Measurements from ENCODE around the gene KCNK1. TPM values are rescaled to one million over a fixed set of nuclear protein-coding genes. Genes with fewer than 3 reads are reported as not detected.
A peak's percentile ranks its signal among the peaks of the same experiment; 100 is the strongest.

The KCNK1 gene
- total RNA-seq, 1 donor = 2.9 TPM

DNA sequence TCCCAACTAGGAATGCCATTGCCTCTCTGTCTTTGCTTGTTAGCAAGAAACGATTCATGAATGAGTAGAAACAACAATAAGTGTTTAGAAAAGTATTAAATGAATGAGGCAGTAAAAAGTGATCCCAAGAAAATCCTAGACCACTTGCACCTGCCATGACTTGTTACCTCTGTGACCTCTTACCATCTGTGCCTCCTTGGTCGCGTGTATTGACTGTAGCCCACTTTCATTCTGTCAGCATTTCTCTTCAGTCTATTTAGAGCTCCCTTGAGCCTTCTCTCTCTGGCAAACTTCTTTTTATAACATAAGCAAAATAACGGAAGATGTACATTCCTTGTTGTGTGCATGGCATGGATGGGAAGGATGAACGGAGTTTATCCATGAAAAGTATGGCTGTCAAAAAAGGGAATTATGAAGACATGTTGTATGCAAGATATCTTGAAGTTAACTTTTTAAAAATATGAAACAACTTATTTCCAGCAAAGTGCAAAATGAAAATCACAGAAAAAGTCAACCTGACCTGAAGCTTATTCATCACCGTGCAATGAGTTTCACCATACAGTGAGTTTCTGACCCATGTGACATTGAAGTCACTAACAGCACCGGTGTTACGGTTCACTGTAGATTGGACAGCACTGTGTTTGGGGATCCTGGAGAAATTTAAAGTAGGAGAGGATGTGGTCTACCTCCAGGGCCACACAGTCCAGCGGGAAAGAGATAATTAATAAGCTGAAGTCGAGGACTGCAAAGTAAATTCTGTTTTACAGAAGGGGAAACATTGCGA, 47.7 kb downstream of the KCNK1 start:
- DNase-seq (ENCODE audit: low read depth) = no peak
- TF ChIP-seq CTCF (IDR thresholded peaks at IDR 0.05; ENCODE audit: insufficient read depth, low read length) = no peak
- H3K4me3 ChIP-seq (ENCODE audit: low read depth, low read length) = no peak overlapping the region

DNA sequence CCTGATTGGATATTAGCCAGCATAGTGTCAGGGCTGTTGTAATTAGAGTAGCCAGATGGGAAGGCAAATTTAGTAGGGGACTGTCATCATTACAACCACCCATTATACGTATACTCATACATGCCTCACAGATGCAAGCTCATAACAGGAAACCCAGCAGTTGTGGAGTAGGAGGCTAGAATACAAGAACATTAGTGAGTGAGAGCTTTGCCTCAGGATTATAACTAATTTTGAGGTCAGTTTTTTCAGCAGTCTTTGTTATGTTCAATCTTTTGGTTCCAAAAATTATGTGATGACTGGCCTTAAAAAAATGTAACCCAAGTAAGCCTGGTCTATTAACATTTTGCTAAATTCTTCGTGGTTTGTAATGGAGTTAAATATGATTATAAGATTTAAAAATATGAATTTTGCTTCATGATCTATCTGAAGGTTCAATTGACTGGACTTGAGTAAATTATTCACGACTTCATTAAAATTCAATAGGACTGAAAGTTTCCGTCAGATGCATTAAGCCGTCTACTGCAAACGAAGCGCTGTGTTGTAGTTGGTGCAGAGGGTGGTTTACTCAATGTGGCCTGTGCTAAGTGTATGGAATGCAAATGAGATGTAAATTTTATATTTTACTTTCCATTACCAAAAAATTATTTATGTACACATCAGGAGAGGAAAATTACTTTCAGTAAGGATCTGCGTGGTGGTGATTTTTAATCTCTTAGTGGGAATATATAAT, 48.8 kb downstream of the KCNK1 start:
- DNase-seq (ENCODE audit: low read depth) = peak; percentile 16

GRCh38 chr1:233664253-233664652, 50.3 kb downstream of the KCNK1 start:
- TF ChIP-seq CTCF (IDR thresholded peaks at IDR 0.05; ENCODE audit: insufficient read depth, low read length) = no peak
- H3K4me3 ChIP-seq (ENCODE audit: low read depth, low read length) = no peak overlapping the region

More for the DNA sequence above, 48.8 kb downstream of the KCNK1 start:
- TF ChIP-seq CTCF (IDR thresholded peaks at IDR 0.05; ENCODE audit: insufficient read depth, low read length) = no peak
- H3K4me3 ChIP-seq (ENCODE audit: low read depth, low read length) = no peak overlapping the region

GRCh38 chr1:233664804-233665574, 51.1 kb downstream of the KCNK1 start:
- H3K4me3 ChIP-seq (ENCODE audit: low read depth, low read length) = no peak overlapping the region
- TF ChIP-seq CTCF (IDR thresholded peaks at IDR 0.05; ENCODE audit: insufficient read depth, low read length) = no peak
- no peak for DNase-seq (ENCODE audit: low read depth)

More at GRCh38 chr1:233664253-233664652, 50.3 kb downstream of the KCNK1 start:
- no peak for DNase-seq (ENCODE audit: low read depth)

- TF ChIP-seq CTCF (IDR thresholded peaks at IDR 0.05; ENCODE audit: insufficient read depth, low read length) = no peak
- no peak for DNase-seq (ENCODE audit: low read depth)
- H3K4me3 ChIP-seq (ENCODE audit: low read depth, low read length) = no peak overlapping the region
These were observed 51.8 kb downstream of the KCNK1 start for GRCh38 chr1:233665575-233666270.

- H3K4me3 ChIP-seq (ENCODE audit: low read depth, low read length) = no peak overlapping the region
- DNase-seq (ENCODE audit: low read depth) = no peak
- TF ChIP-seq CTCF (IDR thresholded peaks at IDR 0.05; ENCODE audit: insufficient read depth, low read length) = no peak
These were observed 53.8 kb downstream of the KCNK1 start for GRCh38 chr1:233667741-233668140.
